Activated CD4-positive, alpha-beta memory T cell treated with anti-CD3 and anti-CD28 coated beads, Interleukin-2, amount 10 ng/mL, durations not matched to agents 7 days and 5 days (primary cell): ENCODE data around the gene STRN. TPM values are rescaled to one million over a fixed set of nuclear protein-coding genes. Genes with fewer than 3 reads are reported as not detected.
"Not testable (repeated sequence)": the region's sequence is repeated elsewhere in the genome, so short reads cannot be mapped to it uniquely, and the experiment has no call there.

Source experiments
- CTCF ChIA-PET: fragments of 350-600 bp; sonication (Branson Sonifier 250); formaldehyde crosslinking; loops from one replicate; lab custom pipeline; 2021; ENCODE audit warnings: antibody characterized with exemption, inconsistent platforms; lab: Charles Lee
- POLR2A ChIA-PET: fragments of 350-600 bp; sonication (Branson Sonifier 250); formaldehyde crosslinking; loops from one replicate; lab custom pipeline; 2021; ENCODE audit warnings: antibody characterized with exemption; lab: Charles Lee
- DNase-seq: peaks from one replicate; pipeline ENCODE4 v3.0.0-alpha.2; 2020
- H3K27ac Mint-ChIP-seq: one replicate; pipeline ENCODE4 v1.8.0; 2021; ENCODE audit warnings: mild to moderate bottlenecking, mixed read lengths
- H3K27me3 Mint-ChIP-seq: one replicate; pipeline ENCODE4 v1.8.0; 2021; ENCODE audit warnings: mixed read lengths
- H3K36me3 Mint-ChIP-seq: one replicate; pipeline ENCODE4 v1.8.0; 2021; ENCODE audit warnings: low read depth, mixed read lengths
- H3K4me1 Mint-ChIP-seq: one replicate; pipeline ENCODE4 v1.8.0; 2021; ENCODE audit warnings: mixed read lengths
- H3K4me3 Mint-ChIP-seq: one replicate; pipeline ENCODE4 v1.8.0; 2021; ENCODE audit warnings: mild to moderate bottlenecking, mixed read lengths
- H3K9me3 Mint-ChIP-seq: one replicate; pipeline ENCODE4 v1.8.0; 2021; ENCODE audit warnings: mixed read lengths
- total RNA-seq, 2 experiments: library from RNA; stranded (reverse); gene quantifications; one replicate each; pipeline ENCODE4 v1.2.3, GENCODE V29; 2021

Gene STRN
- total RNA-seq, 2 experiments from 2014 or later, result 33.7 to 34.4 TPM

DNA sequence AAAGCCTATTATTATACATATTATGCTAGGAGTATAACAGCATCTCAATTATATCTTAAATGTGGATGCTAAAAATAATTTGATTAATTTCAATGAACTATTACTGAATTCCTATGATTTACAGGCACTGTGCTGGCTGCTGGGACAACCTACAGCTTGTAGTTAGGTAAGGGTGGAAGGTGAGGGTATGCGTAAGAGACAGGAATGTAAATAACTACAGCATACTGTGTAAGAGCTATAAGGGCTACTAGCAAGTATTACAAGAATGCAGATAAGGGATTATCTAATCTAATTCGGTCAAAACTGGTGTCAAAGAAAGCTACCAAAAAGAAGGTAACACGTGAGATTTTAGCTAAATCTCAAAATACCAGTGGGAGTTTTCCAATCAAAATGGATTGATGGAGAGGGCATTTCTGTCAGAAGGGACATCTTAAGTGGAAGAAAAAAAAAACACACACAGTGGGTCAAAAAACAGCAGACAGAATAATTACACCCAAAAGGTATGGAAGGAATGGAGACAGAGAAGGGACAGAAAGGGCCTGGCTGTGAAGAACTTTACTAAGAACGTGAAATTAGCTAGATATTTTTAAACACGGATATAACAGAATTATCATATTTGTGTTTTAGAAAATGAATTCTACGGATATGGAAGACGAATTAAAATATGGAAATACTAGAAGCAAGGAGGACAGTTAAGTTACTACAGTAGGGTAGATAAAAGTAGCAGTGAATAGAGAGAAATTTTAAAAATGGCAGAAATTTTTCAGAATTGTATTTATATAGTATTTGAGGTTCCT is 47.1 kb downstream of the STRN start:
- Mint-ChIP-seq H3K4me1 (peaks cover 3% of the 10 kb centered on the region), H3K4me3 (no peak overlapping the region), H3K27ac (no peak overlapping the region), H3K9me3 (no peaks in the 10 kb centered on the region), H3K27me3 (no peaks in the 10 kb centered on the region), H3K36me3 (peaks cover 11% of the 10 kb centered on the region)
- POLR2A ChIA-PET, result no interaction called here
- CTCF ChIA-PET, result interaction anchor here (0.6 to 1.4 kb wide), 4 partner anchors 10 to 134 kb away, joined by 3 read pairs; no protein-coding TSS in a partner anchor
- no peak for DNase-seq

DNA sequence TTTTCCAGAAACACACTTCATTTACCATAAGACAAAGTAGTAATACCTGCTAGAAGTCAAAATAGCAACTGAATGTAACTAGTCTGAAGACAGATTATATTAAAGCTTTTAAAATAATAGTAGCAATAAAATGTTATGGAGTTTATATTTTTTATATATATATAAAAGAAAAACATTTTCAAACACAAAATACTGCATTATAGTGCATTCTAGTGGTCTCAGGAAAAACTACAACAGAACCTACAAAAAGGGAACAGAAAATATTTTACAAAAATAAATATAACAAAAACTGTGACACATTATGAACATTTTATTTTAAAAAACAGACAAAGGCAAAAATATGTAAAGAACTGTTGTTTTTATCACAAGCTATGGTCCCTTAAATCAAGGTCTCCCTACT is 48.0 kb downstream of the STRN start:
- H3K27ac Mint-ChIP-seq, result no peak overlapping the region
- H3K9me3 Mint-ChIP-seq, result no peaks in the 10 kb centered on the region
- H3K4me3 Mint-ChIP-seq, result no peak overlapping the region
- ChIA-PET POLR2A (no interaction called here), CTCF (interaction anchor here (0.6 to 1.0 kb wide), 3 partner anchors 11 to 127 kb away, joined by 3 to 4 read pairs (median 3); no protein-coding TSS in a partner anchor)
- H3K4me1 Mint-ChIP-seq, result peaks cover 3% of the 10 kb centered on the region
- DNase-seq, result no peak
- H3K36me3 Mint-ChIP-seq, result peaks cover 7% of the 10 kb centered on the region
- no peaks in the 10 kb centered on the region for H3K27me3 Mint-ChIP-seq

DNA sequence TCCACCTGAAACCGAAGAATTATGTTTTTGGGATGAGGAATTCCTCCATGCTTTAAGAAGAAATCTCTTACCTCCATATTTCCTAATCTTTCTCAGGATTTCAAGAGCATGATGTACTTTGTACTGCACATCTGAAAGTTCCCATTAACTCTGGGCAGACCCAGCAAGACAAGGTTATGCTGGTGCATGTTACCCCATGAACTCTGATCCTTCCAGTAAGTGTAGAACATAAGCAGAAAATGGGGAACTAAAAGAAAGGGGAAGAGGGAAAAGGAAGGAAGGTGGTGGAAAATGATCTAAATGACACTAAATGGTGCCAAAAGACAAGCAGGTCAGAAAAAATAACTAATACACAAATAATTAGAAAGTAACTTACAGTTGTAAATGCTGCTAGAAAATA is 50.7 kb downstream of the STRN start:
- CTCF ChIA-PET, result no interaction called here
- Mint-ChIP-seq H3K4me3 (no peak overlapping the region), H3K27me3 (no peaks in the 10 kb centered on the region), H3K36me3 (peaks cover 3% of the 10 kb centered on the region), H3K4me1 (no peaks in the 10 kb centered on the region), H3K27ac (no peak overlapping the region), H3K9me3 (no peaks in the 10 kb centered on the region)
- POLR2A ChIA-PET, result no interaction called here
- DNase-seq, result no peak

DNA sequence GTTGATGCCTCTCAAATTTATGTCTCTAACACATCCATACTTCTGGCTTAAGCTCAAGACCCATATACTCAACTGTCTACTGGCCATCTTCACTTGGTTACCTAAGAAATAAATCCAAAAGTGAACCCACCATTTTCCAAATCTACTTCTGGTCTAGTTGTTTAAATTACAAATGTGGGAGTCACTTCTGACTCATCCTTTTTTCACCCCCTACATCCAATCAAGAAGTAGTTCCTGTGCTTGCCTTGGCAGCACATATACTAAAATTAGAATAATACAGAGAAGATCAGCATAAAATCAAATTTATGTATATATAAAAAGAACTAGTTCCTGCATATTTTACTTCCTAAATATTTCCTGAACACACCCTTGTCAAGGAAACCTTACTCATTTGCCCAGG is 53.6 kb downstream of the STRN start:
- Mint-ChIP-seq H3K36me3 (peaks cover 6% of the 10 kb centered on the region), H3K4me1 (no peaks in the 10 kb centered on the region), H3K27ac (no peak overlapping the region), H3K27me3 (no peaks in the 10 kb centered on the region), H3K4me3 (no peak overlapping the region), H3K9me3 (no peaks in the 10 kb centered on the region)
- CTCF ChIA-PET, result no interaction called here
- DNase-seq, result no peak
- POLR2A ChIA-PET, result no interaction called here

DNA sequence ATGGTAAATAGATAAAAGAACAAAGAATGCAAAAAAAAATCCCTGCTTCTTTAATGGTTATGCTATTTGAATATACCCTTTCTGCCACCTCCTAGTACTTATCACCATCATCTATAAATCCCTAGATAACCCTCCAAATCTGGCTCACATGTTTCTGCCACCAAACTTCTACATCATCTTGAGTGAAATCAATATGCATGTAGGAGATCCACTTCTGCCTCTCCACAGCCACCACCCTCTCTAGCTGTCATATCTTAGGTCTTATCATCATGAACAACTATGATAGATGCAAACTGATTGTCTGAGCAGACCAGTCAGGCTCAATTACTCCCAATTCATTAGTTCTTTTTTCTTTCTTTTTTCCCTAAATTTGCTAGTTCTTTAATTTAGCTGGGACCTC is 55.3 kb downstream of the STRN start:
- Mint-ChIP-seq H3K27ac (no peak overlapping the region), H3K9me3 (no peaks in the 10 kb centered on the region), H3K4me1 (no peaks in the 10 kb centered on the region), H3K36me3 (peaks cover 6% of the 10 kb centered on the region), H3K4me3 (no peak overlapping the region), H3K27me3 (no peaks in the 10 kb centered on the region)
- CTCF ChIA-PET, result no interaction called here
- POLR2A ChIA-PET, result no interaction called here
- DNase-seq, result no peak

DNA sequence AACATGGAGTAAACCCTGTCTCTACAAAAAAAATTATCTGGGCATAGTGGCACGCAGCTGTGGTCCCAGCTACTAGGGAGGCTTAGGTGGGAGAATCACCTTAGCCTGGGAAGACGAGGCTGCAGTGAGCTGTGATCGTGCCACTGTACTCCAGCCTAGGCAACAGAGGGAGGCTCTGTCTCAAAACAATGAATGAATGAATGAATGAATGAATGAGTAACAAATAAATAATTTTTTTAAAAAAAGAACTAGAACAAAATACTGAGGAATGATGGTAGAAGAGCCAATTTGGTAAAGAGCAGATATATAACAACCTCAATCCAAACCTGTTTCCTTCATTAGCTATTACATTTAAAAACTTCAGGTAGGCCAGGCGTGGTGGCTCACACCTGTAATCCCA is 60.1 kb downstream of the STRN start:
- no peaks in the 10 kb centered on the region for H3K9me3 Mint-ChIP-seq
- ChIA-PET CTCF (no interaction called here), POLR2A (no interaction called here)
- H3K4me1 Mint-ChIP-seq, result no peaks in the 10 kb centered on the region
- no peak overlapping the region for H3K27ac Mint-ChIP-seq
- H3K27me3 Mint-ChIP-seq, result no peaks in the 10 kb centered on the region
- H3K36me3 Mint-ChIP-seq, result peaks cover 8% of the 10 kb centered on the region
- no peak for DNase-seq
- H3K4me3 Mint-ChIP-seq, result no peak overlapping the region

DNA sequence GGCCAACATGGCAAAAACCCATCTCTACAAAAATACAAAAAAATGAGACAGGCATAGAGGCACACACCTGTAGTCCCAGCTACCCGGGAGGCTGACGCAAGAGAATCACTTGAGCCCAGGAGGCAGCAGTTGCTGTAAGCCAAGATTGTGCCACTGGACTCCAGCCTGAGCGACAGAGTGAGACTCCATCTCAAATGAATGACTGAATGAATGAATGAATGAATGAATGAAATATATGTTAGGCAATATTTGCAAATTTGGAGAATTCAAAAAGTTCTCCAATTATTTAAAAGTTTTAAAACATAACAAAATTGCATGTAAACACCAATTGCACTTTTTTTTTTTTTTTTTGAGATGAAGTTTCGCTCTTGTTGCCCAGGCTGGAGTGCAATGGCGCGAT is 61.7 kb downstream of the STRN start:
- no peak for DNase-seq
- no peaks in the 10 kb centered on the region for H3K4me1 Mint-ChIP-seq
- H3K4me3 Mint-ChIP-seq, result no peak overlapping the region
- no peak overlapping the region for H3K27ac Mint-ChIP-seq
- CTCF ChIA-PET, result no interaction called here
- POLR2A ChIA-PET, result no interaction called here
- H3K27me3 Mint-ChIP-seq, result no peaks in the 10 kb centered on the region
- peaks cover 8% of the 10 kb centered on the region for H3K36me3 Mint-ChIP-seq
- H3K9me3 Mint-ChIP-seq, result no peaks in the 10 kb centered on the region

DNA sequence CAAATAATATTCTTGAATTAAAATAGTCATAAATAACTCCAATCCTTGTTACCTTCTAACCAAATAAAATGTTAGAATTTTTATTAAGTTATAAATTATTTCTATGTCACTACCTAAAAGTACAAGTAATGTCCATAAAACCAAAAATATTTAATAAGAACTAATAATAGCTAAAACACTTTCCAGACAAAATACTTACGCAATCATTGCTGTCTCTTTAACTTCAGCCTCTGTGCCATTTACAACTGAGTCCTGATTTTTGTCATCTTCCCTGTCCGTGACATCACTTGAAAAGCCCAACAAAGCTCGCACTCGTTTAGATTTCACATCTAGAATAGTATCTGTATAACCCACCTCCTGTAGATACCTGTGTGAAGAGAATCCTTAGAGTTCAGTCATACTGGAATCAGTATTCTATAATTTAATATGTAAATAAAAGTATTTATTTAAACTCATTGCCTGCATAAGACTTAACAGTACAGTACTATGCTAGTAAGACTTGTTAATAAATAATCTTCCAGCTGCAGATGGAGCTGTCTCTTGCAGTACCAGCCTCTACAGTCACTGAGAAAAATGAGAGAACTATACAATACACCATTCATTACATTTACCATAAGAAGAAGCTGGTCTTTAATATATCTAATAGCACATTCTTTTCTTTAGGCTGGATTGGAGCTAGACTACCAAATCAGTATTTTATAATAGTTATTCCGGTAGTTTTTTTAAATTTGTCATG is 63.8 kb downstream of the STRN start:
- Mint-ChIP-seq H3K27me3 (no peaks in the 10 kb centered on the region), H3K36me3 (peaks cover 11% of the 10 kb centered on the region), H3K27ac (no peak overlapping the region), H3K9me3 (no peaks in the 10 kb centered on the region), H3K4me3 (no peak overlapping the region), H3K4me1 (no peaks in the 10 kb centered on the region)
- no peak for DNase-seq
- POLR2A ChIA-PET, result no interaction called here
- CTCF ChIA-PET, result no interaction called here

DNA sequence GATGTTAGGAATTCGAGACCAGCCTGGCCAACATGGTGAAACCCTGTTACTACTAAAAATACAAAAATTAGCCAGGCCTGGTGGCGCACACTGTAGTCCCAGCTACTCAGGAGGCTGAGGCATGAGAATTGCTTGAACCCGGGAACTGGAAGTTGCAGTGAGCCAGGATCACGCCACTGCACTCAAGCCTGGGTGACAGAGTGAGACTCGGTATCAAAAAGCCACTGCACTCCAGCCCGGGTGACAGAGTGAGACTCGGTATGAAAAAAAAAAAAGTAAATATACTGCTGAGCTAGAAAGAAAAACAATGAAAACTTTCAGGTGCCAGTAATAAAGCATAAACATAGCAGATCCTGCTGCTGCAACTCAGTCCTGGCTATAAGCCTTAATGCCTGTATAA is 73.5 kb downstream of the STRN start:
- no peak overlapping the region for H3K27ac Mint-ChIP-seq
- H3K4me1 Mint-ChIP-seq, result peaks cover 8% of the 10 kb centered on the region
- ChIA-PET CTCF (no interaction called here), POLR2A (no interaction called here)
- no peaks in the 10 kb centered on the region for H3K9me3 Mint-ChIP-seq
- no peaks in the 10 kb centered on the region for H3K27me3 Mint-ChIP-seq
- peaks cover 12% of the 10 kb centered on the region for H3K36me3 Mint-ChIP-seq
- DNase-seq, result no peak
- no peak overlapping the region for H3K4me3 Mint-ChIP-seq

DNA sequence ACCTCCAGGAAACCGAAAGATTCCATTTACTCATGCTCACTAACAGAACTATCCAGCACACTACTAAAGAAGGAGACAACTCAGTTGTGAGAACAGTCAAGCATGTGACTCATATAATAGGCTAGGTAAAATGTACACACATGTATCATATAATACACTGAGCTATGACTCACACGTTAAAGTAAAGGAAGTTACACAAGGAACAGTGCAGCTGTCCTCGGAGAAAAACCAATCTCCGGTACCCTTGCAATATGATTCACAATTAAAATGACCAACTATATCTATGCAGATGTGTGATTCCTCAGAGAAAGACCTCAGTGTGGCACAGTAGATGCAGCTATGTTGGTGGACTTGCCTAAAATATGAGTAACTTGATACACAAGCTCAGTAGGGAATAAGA is 76.5 kb downstream of the STRN start:
- DNase-seq, result no peak
- Mint-ChIP-seq H3K4me3 (no peak overlapping the region), H3K27me3 (no peaks in the 10 kb centered on the region), H3K36me3 (peaks cover 22% of the 10 kb centered on the region), H3K4me1 (peaks cover 8% of the 10 kb centered on the region), H3K9me3 (no peaks in the 10 kb centered on the region), H3K27ac (no peak overlapping the region)
- ChIA-PET POLR2A (no interaction called here), CTCF (no interaction called here)

DNA sequence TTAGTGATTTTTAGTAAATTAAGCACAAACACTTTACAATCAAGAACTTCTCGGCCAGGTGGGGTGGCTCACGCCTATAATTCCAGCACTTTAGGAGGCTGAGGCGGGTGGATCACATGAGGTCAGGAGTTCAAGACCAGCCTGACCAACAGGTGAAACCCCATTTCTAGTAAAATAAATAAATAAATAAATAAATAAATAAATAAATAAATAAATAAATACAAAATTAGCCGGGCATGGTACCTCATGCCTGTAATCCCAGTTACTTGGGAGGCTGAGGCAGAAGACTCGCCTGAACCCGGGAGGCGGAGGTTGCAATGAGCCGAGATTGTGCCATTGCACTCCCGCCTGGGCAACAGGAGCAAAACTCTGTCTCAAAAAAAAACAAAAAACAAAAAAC is 79.2 kb downstream of the STRN start:
- H3K9me3 Mint-ChIP-seq, CTCF ChIA-PET, H3K27ac Mint-ChIP-seq, POLR2A ChIA-PET, H3K27me3 Mint-ChIP-seq, DNase-seq, H3K4me1 Mint-ChIP-seq, H3K4me3 Mint-ChIP-seq: not testable (repeated sequence)
- peaks cover 18% of the 10 kb centered on the region for H3K36me3 Mint-ChIP-seq

DNA sequence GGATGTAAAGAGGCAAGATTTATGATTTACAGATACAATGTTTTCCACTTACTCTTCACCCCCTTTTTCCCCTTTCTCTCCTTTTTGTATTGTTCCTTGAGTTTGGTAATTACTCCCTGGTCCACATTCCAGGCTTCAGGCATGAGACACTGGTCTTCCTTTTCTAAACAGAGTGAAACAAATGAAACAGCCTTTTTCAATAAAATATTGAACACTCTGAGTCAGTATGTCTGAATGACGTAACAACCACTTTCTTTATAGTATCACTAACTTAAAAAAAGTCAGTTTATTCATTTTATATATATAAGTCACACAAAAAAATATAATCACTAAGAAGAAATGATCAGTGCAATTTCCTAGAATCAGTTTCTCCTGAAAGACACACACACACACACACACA is 79.7 kb downstream of the STRN start:
- ChIA-PET CTCF (no interaction called here), POLR2A (no interaction called here)
- Mint-ChIP-seq H3K27me3 (no peaks in the 10 kb centered on the region), H3K4me1 (peaks cover 8% of the 10 kb centered on the region), H3K36me3 (peaks cover 18% of the 10 kb centered on the region), H3K4me3 (no peak overlapping the region), H3K27ac (no peak overlapping the region), H3K9me3 (no peaks in the 10 kb centered on the region)
- DNase-seq, result no peak

DNA sequence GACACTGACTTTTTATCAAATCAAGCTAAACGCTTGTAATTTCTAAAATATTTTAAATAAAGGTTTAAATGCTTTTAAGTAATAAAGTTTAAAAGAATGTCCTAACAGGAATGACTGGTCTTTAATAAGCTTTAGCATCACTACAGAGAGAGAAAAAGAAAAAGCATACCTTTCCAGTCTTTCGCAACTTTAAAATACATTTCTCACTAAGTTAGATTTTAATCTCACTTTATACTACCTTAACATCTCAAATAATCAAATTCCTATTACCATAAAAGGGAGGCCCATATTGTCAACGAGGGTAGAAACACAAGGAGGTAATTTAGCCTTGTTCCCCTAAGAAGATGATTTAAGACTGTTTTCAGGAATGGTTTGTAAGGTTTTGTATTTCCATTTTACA is 80.7 kb downstream of the STRN start:
- DNase-seq, result no peak
- no peaks in the 10 kb centered on the region for H3K9me3 Mint-ChIP-seq
- POLR2A ChIA-PET, result no interaction called here
- peaks cover 8% of the 10 kb centered on the region for H3K4me1 Mint-ChIP-seq
- H3K4me3 Mint-ChIP-seq, result no peak overlapping the region
- H3K36me3 Mint-ChIP-seq, result peaks cover 18% of the 10 kb centered on the region
- CTCF ChIA-PET, result no interaction called here
- no peaks in the 10 kb centered on the region for H3K27me3 Mint-ChIP-seq
- no peak overlapping the region for H3K27ac Mint-ChIP-seq

DNA sequence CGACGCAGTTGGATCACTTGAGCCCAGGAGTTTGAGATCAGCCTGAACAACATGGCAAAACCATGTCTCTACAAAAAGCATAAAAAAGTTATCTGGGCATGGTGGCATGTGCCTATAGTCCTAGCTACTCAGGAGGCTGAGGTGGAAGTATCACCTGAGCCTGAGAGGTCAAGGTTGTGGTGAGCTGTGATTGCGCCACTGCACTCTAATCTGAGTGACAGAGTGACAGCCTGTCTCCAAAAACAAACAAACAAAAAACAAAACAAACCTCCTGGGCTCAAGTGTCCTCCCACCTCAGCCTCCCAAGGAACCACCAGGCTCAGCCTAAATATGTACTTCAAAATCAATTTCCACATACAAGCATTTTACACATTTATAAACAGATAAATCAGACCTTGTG is 83.8 kb downstream of the STRN start:
- Mint-ChIP-seq H3K36me3 (peaks cover 18% of the 10 kb centered on the region), H3K4me3 (no peak overlapping the region), H3K9me3 (no peaks in the 10 kb centered on the region), H3K27me3 (no peaks in the 10 kb centered on the region), H3K27ac (no peak overlapping the region), H3K4me1 (no peaks in the 10 kb centered on the region)
- CTCF ChIA-PET, result no interaction called here
- no peak for DNase-seq
- POLR2A ChIA-PET, result no interaction called here
